GM12801 (cell line): ENCODE results near the gene GRK6.

Source experiments
- TF ChIP-seq, protein P1 (sequence below): IDR thresholded peaks from one replicate; pipeline ENCODE4 v1.5.1; 2011; ENCODE audit warnings: control low read depth; ENCODE audit not compliant: insufficient read length; ENCODE audit errors: extremely low read depth

GRK6 gene

DNA sequence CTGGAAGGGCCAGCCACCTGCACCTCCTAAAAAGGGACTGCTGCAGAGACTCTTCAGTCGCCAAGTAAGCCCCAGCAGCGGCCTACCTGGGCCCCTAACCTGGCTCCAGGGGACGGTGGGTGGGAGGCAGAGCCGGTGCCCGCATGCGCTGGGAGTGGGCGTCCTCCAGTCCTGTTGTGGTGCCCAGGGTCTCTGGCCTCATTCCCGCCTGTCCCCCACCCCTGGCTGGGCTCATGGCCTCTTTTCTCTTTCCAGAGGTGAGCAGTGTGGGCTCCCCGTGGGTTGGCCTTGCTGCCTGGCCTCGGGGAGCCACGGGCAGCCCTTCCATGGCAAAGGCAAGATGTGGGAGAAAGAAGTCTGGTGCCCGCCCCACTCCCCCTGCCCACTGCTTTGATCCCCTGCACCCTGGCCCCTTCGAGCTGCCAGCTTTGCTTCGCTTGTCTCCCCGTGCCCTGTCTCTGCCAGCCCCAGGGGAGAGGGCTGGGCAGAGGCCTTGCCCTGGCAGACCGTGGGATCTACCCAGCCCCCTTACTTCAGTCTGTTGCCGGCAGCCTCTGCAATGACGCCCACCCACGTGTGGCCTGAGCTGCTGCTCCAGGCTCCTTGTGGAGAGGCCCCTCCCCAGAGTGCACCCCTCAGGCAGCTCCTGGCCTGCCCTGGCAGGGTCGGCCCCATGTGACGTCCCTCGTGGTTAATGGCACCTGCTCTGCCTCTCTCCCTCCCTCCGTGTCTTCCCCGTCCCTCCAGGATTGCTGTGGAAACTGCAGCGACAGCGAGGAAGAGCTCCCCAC lies 14.7 kb downstream of the GRK6 start:
- TF ChIP-seq, protein P1, sequence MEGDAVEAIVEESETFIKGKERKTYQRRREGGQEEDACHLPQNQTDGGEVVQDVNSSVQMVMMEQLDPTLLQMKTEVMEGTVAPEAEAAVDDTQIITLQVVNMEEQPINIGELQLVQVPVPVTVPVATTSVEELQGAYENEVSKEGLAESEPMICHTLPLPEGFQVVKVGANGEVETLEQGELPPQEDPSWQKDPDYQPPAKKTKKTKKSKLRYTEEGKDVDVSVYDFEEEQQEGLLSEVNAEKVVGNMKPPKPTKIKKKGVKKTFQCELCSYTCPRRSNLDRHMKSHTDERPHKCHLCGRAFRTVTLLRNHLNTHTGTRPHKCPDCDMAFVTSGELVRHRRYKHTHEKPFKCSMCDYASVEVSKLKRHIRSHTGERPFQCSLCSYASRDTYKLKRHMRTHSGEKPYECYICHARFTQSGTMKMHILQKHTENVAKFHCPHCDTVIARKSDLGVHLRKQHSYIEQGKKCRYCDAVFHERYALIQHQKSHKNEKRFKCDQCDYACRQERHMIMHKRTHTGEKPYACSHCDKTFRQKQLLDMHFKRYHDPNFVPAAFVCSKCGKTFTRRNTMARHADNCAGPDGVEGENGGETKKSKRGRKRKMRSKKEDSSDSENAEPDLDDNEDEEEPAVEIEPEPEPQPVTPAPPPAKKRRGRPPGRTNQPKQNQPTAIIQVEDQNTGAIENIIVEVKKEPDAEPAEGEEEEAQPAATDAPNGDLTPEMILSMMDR: no peak

DNA sequence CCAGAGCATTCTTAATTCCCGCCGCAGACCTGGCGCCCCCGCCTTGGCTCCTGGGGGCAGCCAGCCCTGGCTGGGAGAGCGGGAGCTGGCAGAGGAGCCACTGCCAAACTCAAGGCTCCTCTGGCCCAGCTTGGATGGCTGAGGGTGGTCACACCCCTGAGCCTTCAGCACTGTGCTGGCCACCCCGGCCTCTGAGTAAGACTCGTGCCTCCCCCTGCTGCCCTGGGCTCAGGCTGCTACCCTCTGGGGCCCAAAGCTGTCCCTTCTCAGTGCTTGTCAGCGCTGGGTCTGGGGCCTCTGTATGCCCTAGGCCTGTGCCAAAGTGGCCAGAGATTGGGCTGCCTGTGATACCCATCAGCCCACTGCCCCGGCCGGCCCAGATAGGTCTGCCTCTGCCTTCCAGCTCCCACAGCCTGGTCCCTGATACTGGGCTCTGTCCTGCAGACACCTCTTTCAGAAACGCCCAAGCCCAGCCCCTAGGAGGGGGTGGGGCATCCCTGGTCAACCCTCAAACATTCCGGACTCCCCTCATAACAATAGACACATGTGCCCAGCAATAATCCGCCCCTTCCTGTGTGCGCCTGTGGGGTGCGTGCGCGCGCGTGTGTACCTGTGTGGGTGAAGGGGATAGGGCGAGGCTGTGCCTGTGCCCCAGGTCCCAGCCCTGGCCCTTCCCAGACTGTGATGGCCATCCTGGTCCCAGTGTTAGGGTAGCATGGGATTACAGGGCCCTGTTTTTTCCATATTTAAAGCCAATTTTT lies 15.8 kb downstream of the GRK6 start:
- TF ChIP-seq, protein P1: no peak

DNA sequence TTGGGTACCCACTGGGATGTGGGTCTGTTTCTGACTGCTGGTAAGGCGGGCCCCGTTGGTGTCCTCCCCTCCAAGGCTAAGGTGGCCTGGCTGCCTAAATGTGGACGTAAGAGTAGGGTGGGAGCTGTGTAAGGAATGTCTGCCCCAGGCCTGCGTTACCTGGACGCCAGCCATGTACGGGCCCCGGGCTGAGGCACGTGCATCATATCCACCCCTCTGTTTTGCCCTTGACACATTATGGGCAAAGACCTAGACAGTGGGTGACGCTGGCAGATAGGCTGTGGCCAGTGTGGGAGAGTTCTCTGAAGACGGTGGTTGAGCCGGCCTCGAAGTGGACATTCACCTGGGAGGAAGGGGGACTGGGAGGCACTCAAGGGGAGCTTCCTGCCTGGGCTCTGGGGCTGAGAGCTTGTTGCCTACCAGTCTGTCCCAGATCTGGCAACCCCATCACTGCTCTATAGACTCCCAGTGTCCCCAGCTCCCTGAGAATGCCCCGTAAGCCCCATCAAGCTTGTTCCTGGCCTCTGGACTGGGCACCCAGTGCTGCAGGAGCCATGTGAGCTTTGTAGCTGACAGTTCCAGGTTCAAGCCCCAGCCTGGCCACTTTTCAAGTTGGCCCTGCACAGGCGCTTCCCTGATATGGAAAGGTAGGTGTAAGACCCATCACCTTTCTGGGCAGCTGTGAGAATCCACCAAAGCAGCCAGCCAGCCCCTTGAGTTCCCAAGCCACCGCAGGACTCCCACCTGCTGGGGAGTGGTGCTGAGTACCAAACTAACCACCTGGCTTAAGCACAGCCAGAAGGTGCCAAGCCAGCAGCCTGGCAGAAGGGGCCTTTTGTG lies 16.9 kb downstream of the GRK6 start:
- TF ChIP-seq, protein P1: no peak

DNA sequence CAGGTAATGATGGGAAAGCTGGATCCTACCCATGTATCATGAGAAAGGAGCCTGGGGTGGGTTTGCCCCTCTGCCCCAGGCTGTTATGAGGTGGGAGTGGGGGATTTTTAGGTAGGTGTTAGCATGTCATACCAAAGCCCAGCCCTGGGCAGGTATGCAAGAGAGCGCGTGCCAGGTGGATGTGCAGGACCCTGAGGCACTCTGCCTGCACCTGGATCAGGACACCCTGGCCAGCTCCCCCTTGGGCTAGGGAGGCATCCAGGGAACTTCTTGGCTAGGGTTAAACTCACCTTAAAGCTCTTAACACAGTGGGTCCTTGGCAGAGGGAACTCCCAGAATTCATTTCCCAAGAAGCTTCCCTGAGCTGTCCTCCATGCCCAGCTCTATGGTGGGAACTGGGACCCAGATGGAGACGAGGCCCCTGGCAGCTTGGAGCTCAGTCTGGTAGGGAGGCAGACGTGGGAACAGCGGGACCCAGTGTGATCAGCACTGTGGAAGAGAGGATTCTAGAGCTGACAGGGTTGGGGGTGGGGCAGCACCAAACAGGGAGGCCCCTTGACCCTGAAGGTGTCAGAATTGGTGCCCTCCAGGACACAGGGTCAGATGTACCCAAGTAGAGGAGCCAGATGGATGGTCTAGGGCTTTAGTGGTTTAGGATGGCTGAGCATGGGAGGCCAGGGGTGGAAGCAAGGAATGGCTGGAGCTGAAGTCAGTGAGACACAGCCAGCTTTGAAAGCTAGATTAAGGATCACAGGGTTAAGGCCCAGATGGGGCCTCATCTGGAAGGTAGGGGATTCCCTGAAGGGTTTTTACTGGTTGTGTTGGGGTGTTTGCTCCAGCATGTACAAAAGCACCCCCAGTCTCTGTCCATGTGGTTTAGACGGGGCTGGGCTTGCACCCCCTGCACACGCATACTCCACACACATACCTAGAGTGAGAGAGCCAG lies 17.9 kb downstream of the GRK6 start:
- TF ChIP-seq, protein P1: no peak

DNA sequence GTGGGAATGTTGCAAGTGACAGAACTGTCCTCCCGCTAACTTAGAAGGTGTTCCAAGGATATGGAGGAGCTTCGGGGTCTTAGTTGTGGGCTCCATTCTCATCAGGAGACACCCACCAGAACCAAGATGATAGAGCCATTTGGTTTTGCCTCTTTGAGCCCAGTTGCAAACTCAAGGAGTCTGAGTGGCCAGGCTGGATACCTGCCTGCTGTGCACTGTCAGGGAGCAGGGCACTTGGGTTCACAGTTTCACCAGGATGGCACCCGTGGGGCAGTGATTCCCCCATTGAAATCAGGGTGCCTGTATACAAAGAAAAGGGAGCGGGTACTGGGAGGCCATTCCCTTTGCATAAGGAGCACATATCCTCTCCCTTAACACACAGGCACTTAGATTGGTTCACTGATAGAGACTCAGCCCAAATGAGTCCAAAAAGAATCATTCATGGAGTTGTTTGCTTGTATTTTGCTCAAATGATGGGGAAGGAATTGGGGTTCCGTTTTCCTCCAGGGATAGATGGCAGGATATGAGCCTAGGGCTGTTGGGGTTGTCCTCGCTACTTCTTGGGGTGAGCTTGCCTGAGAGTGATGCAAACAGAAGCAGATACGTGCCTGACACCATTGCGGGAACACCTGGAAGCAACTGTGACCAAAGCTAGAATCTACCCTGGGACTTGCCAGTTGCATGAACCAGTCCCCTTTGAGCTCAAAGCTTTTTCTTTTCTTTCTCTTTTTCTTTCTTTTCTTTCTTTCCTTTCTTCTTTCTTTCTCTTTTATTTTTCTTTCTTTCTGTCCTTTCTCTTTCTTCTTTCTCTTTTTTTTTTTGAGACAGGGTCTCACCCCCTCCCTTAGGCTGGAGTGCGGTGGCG lies 18.8 kb downstream of the GRK6 start:
- TF ChIP-seq, protein P1: no peak

DNA sequence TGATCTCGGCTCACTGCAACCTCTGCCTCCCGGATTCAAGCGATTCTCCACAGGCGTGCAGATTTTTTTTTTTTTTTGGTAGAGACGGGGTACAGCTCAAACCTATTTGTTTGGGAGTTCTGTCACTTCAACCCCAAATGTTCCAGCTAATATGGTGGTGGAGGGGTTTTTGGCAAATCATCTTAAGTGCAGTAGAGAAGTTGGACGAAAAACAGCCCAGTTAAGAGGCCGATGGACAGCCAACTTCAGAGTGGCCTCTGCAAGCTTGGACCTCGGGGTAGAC lies 19.4 kb downstream of the GRK6 start:
- TF ChIP-seq, protein P1: no peak
